Measurements from ENCODE around the gene GADD45G. TPM values are rescaled to one million over a fixed set of nuclear protein-coding genes. Genes with fewer than 3 reads are reported as not detected.

Gene GADD45G
- polyA plus RNA-seq, 3 donors = 1.1 to 9.0 (median 1.3) TPM

DNA sequence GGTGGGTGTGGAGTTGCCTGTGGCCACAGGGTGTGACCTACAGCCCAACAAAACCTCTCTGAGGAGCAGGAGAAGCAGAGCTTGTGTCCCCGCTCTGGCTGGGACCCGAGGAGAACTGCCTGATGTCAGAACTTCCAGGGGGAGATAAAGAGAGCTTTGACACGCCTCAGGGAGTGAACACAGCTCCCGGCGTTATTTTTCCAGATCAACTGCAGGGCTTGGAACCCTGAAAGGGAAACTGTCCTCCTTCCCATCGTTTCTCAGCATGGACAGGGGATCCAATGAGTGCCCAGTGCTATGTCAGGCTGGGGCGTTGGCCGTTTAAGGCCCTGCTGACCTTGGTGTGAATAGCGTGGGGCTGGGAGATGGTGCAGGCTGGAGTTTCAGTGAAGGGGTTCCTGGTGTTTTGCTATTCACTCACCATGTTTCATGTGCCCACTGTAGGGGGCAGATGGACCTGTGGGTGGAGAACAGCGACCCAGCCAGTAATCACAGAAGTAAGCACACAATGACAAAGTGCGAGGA lies 22.0 kb downstream of the GADD45G start:
- no peak overlapping the region for H3K4me3 ChIP-seq (replicated peaks in 1 of 3; ENCODE audit: low read depth in 2 of 3, low read length in 3 of 3)
- H3K27me3 Mint-ChIP-seq (ENCODE audit: low read depth in 3 of 3) = peaks cover 6 to 19% (median 11%) of the 10 kb centered on the region in 3 donors
- H3K4me3 Mint-ChIP-seq = no peak overlapping the region
- H3K9ac ChIP-seq (ENCODE audit: insufficient read depth, low read length, poor library complexity, severe bottlenecking) = no peak overlapping the region
- TF ChIP-seq, protein P1, sequence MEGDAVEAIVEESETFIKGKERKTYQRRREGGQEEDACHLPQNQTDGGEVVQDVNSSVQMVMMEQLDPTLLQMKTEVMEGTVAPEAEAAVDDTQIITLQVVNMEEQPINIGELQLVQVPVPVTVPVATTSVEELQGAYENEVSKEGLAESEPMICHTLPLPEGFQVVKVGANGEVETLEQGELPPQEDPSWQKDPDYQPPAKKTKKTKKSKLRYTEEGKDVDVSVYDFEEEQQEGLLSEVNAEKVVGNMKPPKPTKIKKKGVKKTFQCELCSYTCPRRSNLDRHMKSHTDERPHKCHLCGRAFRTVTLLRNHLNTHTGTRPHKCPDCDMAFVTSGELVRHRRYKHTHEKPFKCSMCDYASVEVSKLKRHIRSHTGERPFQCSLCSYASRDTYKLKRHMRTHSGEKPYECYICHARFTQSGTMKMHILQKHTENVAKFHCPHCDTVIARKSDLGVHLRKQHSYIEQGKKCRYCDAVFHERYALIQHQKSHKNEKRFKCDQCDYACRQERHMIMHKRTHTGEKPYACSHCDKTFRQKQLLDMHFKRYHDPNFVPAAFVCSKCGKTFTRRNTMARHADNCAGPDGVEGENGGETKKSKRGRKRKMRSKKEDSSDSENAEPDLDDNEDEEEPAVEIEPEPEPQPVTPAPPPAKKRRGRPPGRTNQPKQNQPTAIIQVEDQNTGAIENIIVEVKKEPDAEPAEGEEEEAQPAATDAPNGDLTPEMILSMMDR (IDR thresholded peaks at IDR 0.05) = no peak
- no peaks in the 10 kb centered on the region for H3K79me2 ChIP-seq (ENCODE audit: insufficient read depth, low read length)
- no peaks in the 10 kb centered on the region for H3K9me3 ChIP-seq (replicated peaks in 1 of 2; ENCODE audit: control insufficient read depth in 1 of 2, insufficient read depth in 1 of 2, low read length in 2 of 2)
- H3K36me3 ChIP-seq (replicated peaks in 1 of 2; ENCODE audit: control insufficient read depth in 1 of 2, insufficient read depth in 2 of 2, low read length in 2 of 2) = no peaks in the 10 kb centered on the region
- peaks cover 14% of the 10 kb centered on the region for H3K4me1 Mint-ChIP-seq
- H4K20me1 ChIP-seq (ENCODE audit: insufficient read depth, low read length) = no peaks in the 10 kb centered on the region
- H3K4me2 ChIP-seq (replicated peaks; ENCODE audit: extremely low read depth, low read length, poor library complexity, severe bottlenecking) = no peak overlapping the region
- peaks cover 6 to 9% of the 10 kb centered on the region in 2 donors for H3K4me1 ChIP-seq (ENCODE audit: control insufficient read depth in 1 of 2, insufficient read depth in 2 of 2, low read length in 2 of 2)
- no peaks in the 10 kb centered on the region for H3K9me3 Mint-ChIP-seq
- no peak overlapping the region for H3K27ac Mint-ChIP-seq
- H3K36me3 Mint-ChIP-seq = no peaks in the 10 kb centered on the region
- H3K27ac ChIP-seq (ENCODE audit: low read depth in 1 of 2, low read length in 2 of 2) = no peak overlapping the region
- H3K27me3 ChIP-seq (ENCODE audit: control insufficient read depth in 2 of 2, insufficient read depth in 2 of 2, low read length in 2 of 2) = peaks cover 0 to 4% of the 10 kb centered on the region in 2 donors
- intact Hi-C loops (cut with micrococcal nuclease) = no loop called here
- DNase-seq = no peak
- 94% methylated on average over 5 of the region's 11 CpGs for WGBS (ENCODE audit: insufficient coverage)
- H2AFZ ChIP-seq (ENCODE audit: insufficient read depth, low read depth, low read length, poor library complexity, severe bottlenecking) = no peak overlapping the region

DNA sequence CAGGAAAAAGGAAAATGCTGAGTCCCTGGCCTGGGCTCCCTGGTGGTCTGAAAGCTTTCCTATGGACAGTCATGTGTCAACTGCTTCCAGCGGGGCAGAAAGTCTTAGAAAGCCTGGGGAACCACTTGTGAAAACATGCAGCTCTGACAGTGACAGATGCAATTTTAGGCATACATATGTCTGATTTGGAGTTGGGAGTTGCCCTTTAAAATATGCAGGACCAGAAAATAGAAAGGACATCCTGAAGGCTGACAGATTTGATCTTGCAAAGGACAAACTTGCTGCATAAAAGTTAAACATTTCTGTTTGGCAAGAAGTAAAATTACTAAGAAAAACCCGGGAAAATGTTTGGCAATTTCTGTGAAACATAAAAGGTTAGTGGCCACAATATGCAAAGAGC lies 23.8 kb downstream of the GADD45G start:
- no peaks in the 10 kb centered on the region for H3K9me3 Mint-ChIP-seq
- Histone ChIP-seq H3K4me3 (replicated peaks in 1 of 3; ENCODE audit: low read depth in 2 of 3, low read length in 3 of 3) (no peak overlapping the region), H4K20me1 (ENCODE audit: insufficient read depth, low read length) (no peaks in the 10 kb centered on the region), H3K79me2 (ENCODE audit: insufficient read depth, low read length) (no peaks in the 10 kb centered on the region), H3K4me2 (replicated peaks; ENCODE audit: extremely low read depth, low read length, poor library complexity, severe bottlenecking) (no peak overlapping the region), H3K9ac (ENCODE audit: insufficient read depth, low read length, poor library complexity, severe bottlenecking) (no peak overlapping the region), H3K27me3 (ENCODE audit: control insufficient read depth in 2 of 2, insufficient read depth in 2 of 2, low read length in 2 of 2) (peaks cover 0 to 4% of the 10 kb centered on the region in 2 donors), H3K4me1 (ENCODE audit: control insufficient read depth in 1 of 2, insufficient read depth in 2 of 2, low read length in 2 of 2) (peaks cover 3 to 4% of the 10 kb centered on the region in 2 donors), H3K36me3 (replicated peaks in 1 of 2; ENCODE audit: control insufficient read depth in 1 of 2, insufficient read depth in 2 of 2, low read length in 2 of 2) (no peaks in the 10 kb centered on the region), H3K9me3 (replicated peaks in 1 of 2; ENCODE audit: control insufficient read depth in 1 of 2, insufficient read depth in 1 of 2, low read length in 2 of 2) (no peaks in the 10 kb centered on the region), H3K27ac (ENCODE audit: low read depth in 1 of 2, low read length in 2 of 2) (no peak overlapping the region), H2AFZ (ENCODE audit: insufficient read depth, low read depth, low read length, poor library complexity, severe bottlenecking) (no peak overlapping the region)
- TF ChIP-seq, protein P1 (IDR thresholded peaks at IDR 0.05) = no peak
- WGBS (ENCODE audit: insufficient coverage) = 80% methylated on average over 1 of the region's 2 CpGs
- H3K36me3 Mint-ChIP-seq = no peaks in the 10 kb centered on the region
- no peak for DNase-seq
- intact Hi-C loops (cut with micrococcal nuclease) = no loop called here
- no peak overlapping the region for H3K4me3 Mint-ChIP-seq
- peaks cover 7% of the 10 kb centered on the region for H3K4me1 Mint-ChIP-seq
- no peak overlapping the region for H3K27ac Mint-ChIP-seq
- H3K27me3 Mint-ChIP-seq (ENCODE audit: low read depth in 3 of 3) = peaks cover 4 to 12% (median 12%) of the 10 kb centered on the region in 3 donors
